ENCODE data around the gene SH2D1B.

- TF ChIP-seq CTCF (conservative IDR thresholded peaks at IDR 0.05; ENCODE audit: low read depth, low read length) (no peak), EZH2 (IDR thresholded peaks at IDR 0.05; ENCODE audit: low read length, unreplicated experiment) (no peak)
Observed at GRCh38 chr1:162360874-162361260, 51.1 kb downstream of the SH2D1B start.
